Ovary (tissue), 3 donors: ENCODE data around the gene CEP41.

Source experiments
- CTCF ChIP-seq, 3 donors: fragments of 450-650 bp in 2 of 3; fragments of 200-600 bp in 1 of 3; IDR thresholded peaks; one replicate each; pipeline versions ENCODE4 v1.5.1 to v1.8.0; 2016 to 2022; ENCODE audit warnings: antibody characterized with exemption in 3 of 3, mild to moderate bottlenecking in 1 of 3
- EP300 ChIP-seq: sonication (generic); formaldehyde crosslinking; IDR thresholded peaks from one replicate; pipeline ENCODE4 v1.6.1; 2017; ENCODE audit warnings: antibody characterized with exemption
- POLR2A ChIP-seq: fragments of 450-650 bp; IDR thresholded peaks from one replicate; pipeline ENCODE4 v1.6.1; 2017; ENCODE audit warnings: antibody characterized with exemption, mild to moderate bottlenecking, moderate library complexity
- donor health status: DM: no; HTN: no; CAD: no.

DNA sequence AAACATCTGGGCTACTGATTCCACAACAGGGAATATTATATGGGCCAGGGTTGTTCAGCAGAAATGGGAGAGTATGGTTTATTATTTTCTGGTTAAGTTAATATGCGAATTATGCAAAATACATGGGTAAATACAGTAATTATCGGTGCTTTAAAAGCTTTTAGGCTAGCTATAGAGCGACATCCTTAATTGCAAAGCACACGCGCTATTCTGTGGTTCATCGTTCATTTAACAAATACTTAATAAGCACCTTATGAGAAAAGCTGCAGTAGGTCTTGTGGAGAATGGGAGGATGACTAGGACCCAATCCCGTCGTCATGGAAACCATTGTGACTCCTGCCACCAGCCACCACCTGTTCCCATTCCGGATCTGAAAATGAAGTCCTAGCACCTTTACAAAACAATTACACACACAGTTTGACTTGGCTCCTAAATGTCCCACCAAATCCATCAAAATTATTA is 623 bp upstream of the CEP41 start:
- TF ChIP-seq EP300: no peak
- no peak for TF ChIP-seq CTCF (IDR thresholded peaks at IDR 0.05)
- TF ChIP-seq POLR2A: no peak
